HepG2 (cell line): Measurements from ENCODE around the gene CIAO2B. TPM values are rescaled to one million over a fixed set of nuclear protein-coding genes. Genes with fewer than 3 reads are reported as not detected.

Experiments
- BORCS8-MEF2B ChIP-seq: sonication (generic); formaldehyde crosslinking; IDR thresholded peaks from 2 replicates; pipeline ENCODE4 v1.8.0; 2022; ENCODE audit warnings: mild to moderate bottlenecking, missing genetic modification reagents
- ELF1 ChIP-seq: sonication (generic); formaldehyde crosslinking; IDR thresholded peaks from 2 replicates; pipeline ENCODE4 v1.4.0; 2020; ENCODE audit warnings: missing genetic modification reagents
- EZH2 ChIP-seq: conservative IDR thresholded peaks from 2 replicates; pipeline ENCODE4 v1.6.1; 2012; ENCODE audit warnings: mild to moderate bottlenecking, low read depth, low read length, moderate library complexity
- FOSL1 ChIP-seq: sonication (generic); formaldehyde crosslinking; IDR thresholded peaks from 2 replicates; pipeline ENCODE4 v1.9.0; 2021; ENCODE audit warnings: missing genetic modification reagents, borderline replicate concordance
- FOXM1 ChIP-seq: sonication (generic); formaldehyde crosslinking; IDR thresholded peaks from 2 replicates; pipeline ENCODE4 v1.5.0; 2020; ENCODE audit warnings: missing genetic modification reagents
- MTF2 ChIP-seq: sonication (generic); formaldehyde crosslinking; IDR thresholded peaks from 2 replicates; pipeline ENCODE4 v1.5.0; 2020; ENCODE audit warnings: missing genetic modification reagents, borderline replicate concordance
- PAXIP1 ChIP-seq: sonication (generic); formaldehyde crosslinking; conservative IDR thresholded peaks from 2 replicates; pipeline ENCODE4 v1.4.0; 2020; ENCODE audit warnings: mild to moderate bottlenecking, missing genetic modification reagents, moderate library complexity
- SOX13 ChIP-seq, 3 experiments: fragments of 450-650 bp in 1 of 3; sonication (generic) in 1 of 3; formaldehyde crosslinking in 1 of 3; IDR thresholded peaks in 2 of 3; conservative IDR thresholded peaks in 1 of 3; 2 replicates each; pipeline versions ENCODE4 v1.5.0 to v1.6.1; 2016 to 2020; ENCODE audit warnings: antibody characterized with exemption in 1 of 3, mild to moderate bottlenecking in 1 of 3, missing compliant biosample characterization in 1 of 3, missing genetic modification reagents in 1 of 3, moderate library complexity in 1 of 3
- SRSF1 ChIP-seq: fragments of 200-400 bp; formaldehyde crosslinking; optimal IDR thresholded peaks from 2 replicates; pipeline ENCODE3; 2017; ENCODE audit warnings: mild to moderate bottlenecking, low read depth, low read length, moderate library complexity
- STAG1 ChIP-seq: sonication (generic); formaldehyde crosslinking; IDR thresholded peaks from 2 replicates; pipeline ENCODE4 v1.4.0; 2020; ENCODE audit warnings: missing genetic modification reagents
- ZFAT ChIP-seq: sonication (generic); formaldehyde crosslinking; conservative IDR thresholded peaks from 2 replicates; pipeline ENCODE4 v1.8.1; 2023; ENCODE audit warnings: missing genetic modification reagents, inconsistent platforms
- ZNF121 ChIP-seq: sonication (generic); formaldehyde crosslinking; IDR thresholded peaks from 2 replicates; pipeline ENCODE4 v1.5.0; 2020; ENCODE audit warnings: mild to moderate bottlenecking, missing genetic modification reagents
- ZNF235 ChIP-seq: sonication (generic); formaldehyde crosslinking; IDR thresholded peaks from 2 replicates; pipeline ENCODE4 v1.8.1; 2023; ENCODE audit warnings: mild to moderate bottlenecking, missing genetic modification reagents, borderline replicate concordance
- ZNF256 ChIP-seq: sonication (generic); formaldehyde crosslinking; conservative IDR thresholded peaks from 2 replicates; pipeline ENCODE4 v1.4.0; 2020; ENCODE audit warnings: missing genetic modification reagents
- ZNF274 ChIP-seq: sonication (generic); formaldehyde crosslinking; IDR thresholded peaks from 2 replicates; pipeline ENCODE4 v1.5.1; 2020; ENCODE audit warnings: mild to moderate bottlenecking, missing genetic modification reagents
- ZNF768 ChIP-seq: sonication (generic); formaldehyde crosslinking; IDR thresholded peaks from 2 replicates; pipeline ENCODE4 v1.4.0; 2020; ENCODE audit warnings: missing genetic modification reagents
- polyA plus RNA-seq, 8 experiments: library from polyadenylated mRNA; depleted of rRNA in 3 of 8; stranded (reverse) in 7 of 8; unstranded in 1 of 8; fragments of >200 nt; fragmentation: Illumina TruSeq in 4 of 8; extraction: Trizol in 4 of 8; gene quantifications; 2 replicates each; pipeline versions ENCODE4 v1.2.1 to v1.2.3, GENCODE V29; 2011 to 2016; ENCODE audit warnings: low read depth in 4 of 8, missing spikeins in 1 of 8, mixed read lengths in 1 of 8; ENCODE audit not compliant: insufficient read depth in 1 of 8
- total RNA-seq, 5 experiments: library from RNA; depleted of rRNA; stranded (reverse); fragments of >200 nt; fragmentation: Illumina TruSeq; extraction: Trizol; gene quantifications; 2 replicates each; pipeline ENCODE4 v1.2.3, GENCODE V29; 2016; ENCODE audit warnings: low read depth in 1 of 5
- TF ChIP-seq, protein P1 (sequence below): sonication (generic); formaldehyde crosslinking; conservative IDR thresholded peaks from 2 replicates; pipeline ENCODE4 v1.8.1; 2023; ENCODE audit warnings: missing genetic modification reagents
- TF ChIP-seq, protein P2 (sequence below): IDR thresholded peaks from 2 replicates; pipeline ENCODE4 v1.6.1; 2016; ENCODE audit warnings: control low read depth
- TF ChIP-seq, protein P3 (sequence below): sonication (generic); formaldehyde crosslinking; IDR thresholded peaks from 2 replicates; pipeline ENCODE4 v1.4.0; 2020; ENCODE audit warnings: missing genetic modification reagents, borderline replicate concordance

Gene CIAO2B
- total and polyA plus RNA-seq, 2 of the 13 experiments (the other 11 are each of a cell fraction or from before 2014, with no cell fraction given): 157 to 293 TPM

DNA sequence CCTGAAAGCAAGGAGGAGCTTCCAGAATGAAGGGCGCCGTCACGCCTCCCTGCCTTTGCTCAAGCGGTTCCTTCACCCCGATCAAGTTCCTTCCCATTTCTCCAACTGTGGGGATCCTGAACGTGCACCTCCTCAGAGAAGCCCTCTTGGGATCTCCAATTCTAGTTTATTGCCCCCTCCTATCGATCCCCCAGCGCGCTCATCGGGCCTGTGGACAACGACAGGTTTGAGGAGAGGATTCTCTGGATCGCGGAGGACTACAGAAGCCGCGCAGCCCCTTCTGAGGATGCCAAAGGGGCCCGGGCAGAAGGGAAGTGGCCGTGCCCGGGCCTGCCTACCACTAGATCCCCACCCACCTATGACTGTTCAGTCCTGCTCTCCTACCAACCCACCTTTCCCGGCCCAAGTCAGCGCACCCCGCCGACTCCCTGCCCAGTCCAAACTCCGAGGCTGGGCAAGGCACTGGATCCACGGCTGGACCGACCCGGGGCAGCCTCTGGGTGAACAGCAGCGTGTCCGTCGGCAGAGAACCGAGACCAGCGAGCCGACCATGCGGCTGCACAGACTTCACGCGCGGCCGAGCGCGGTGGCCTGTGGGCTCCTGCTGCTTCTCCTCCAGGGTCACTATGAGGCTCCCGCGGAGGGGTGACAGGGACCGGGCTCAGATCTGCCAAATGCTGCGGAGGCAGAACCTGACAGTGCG, 14.1 kb upstream of the CIAO2B start (continued):
- TF ChIP-seq ZNF235 (no peak), PAXIP1 (CRISPR knock-in tag) (no peak), EZH2 (no peak; the same call in 1 of the 2 replicates), ELF1 (no peak), ZFAT (CRISPR knock-in tag) (no peak), BORCS8-MEF2B (CRISPR knock-in tag) (0 out of 2 replicates have a peak, but pooled peaks have one; percentile 40), ZNF274 (CRISPR knock-in tag) (no peak), SOX13 (IDR thresholded peaks at IDR 0.05) (no peak), SOX13 (CRISPR knock-in tag; conservative IDR thresholded peaks at IDR 0.05 in 1 of 2, IDR thresholded peaks at IDR 0.05 in 1 of 2) (no peak), ZNF121 (CRISPR knock-in tag) (no peak), FOXM1 (CRISPR knock-in tag) (no peak), SRSF1 (no peak), STAG1 (no peak), FOSL1 (CRISPR knock-in tag) (no peak), ZNF768 (CRISPR knock-in tag) (peak; percentile 74; the same call in 1 of the 2 replicates), ZNF256 (no peak), MTF2 (CRISPR knock-in tag) (no peak)
- TF ChIP-seq, protein P1, sequence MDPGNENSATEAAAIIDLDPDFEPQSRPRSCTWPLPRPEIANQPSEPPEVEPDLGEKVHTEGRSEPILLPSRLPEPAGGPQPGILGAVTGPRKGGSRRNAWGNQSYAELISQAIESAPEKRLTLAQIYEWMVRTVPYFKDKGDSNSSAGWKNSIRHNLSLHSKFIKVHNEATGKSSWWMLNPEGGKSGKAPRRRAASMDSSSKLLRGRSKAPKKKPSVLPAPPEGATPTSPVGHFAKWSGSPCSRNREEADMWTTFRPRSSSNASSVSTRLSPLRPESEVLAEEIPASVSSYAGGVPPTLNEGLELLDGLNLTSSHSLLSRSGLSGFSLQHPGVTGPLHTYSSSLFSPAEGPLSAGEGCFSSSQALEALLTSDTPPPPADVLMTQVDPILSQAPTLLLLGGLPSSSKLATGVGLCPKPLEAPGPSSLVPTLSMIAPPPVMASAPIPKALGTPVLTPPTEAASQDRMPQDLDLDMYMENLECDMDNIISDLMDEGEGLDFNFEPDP (CRISPR knock-in tag): no peak
- TF ChIP-seq, protein P2, sequence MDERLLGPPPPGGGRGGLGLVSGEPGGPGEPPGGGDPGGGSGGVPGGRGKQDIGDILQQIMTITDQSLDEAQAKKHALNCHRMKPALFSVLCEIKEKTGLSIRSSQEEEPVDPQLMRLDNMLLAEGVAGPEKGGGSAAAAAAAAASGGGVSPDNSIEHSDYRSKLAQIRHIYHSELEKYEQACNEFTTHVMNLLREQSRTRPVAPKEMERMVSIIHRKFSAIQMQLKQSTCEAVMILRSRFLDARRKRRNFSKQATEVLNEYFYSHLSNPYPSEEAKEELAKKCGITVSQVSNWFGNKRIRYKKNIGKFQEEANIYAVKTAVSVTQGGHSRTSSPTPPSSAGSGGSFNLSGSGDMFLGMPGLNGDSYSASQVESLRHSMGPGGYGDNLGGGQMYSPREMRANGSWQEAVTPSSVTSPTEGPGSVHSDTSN (CRISPR knock-in tag): no peak
- TF ChIP-seq, protein P3, sequence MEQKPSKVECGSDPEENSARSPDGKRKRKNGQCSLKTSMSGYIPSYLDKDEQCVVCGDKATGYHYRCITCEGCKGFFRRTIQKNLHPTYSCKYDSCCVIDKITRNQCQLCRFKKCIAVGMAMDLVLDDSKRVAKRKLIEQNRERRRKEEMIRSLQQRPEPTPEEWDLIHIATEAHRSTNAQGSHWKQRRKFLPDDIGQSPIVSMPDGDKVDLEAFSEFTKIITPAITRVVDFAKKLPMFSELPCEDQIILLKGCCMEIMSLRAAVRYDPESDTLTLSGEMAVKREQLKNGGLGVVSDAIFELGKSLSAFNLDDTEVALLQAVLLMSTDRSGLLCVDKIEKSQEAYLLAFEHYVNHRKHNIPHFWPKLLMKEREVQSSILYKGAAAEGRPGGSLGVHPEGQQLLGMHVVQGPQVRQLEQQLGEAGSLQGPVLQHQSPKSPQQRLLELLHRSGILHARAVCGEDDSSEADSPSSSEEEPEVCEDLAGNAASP (CRISPR knock-in tag): no peak
